ENCODE data around the gene NEK11. TPM values are rescaled to one million over a fixed set of nuclear protein-coding genes. Genes with fewer than 3 reads are reported as not detected.

NEK11 gene
- total RNA-seq, 1 experiment from 2014 or later = 1.5 TPM

GRCh38 chr3:131072845-131073244, 46.2 kb downstream of the NEK11 start:
- no peaks in the 10 kb centered on the region for H3K27me3 ChIP-seq (ENCODE audit: control insufficient read depth, insufficient read depth, low read length)
- DNase-seq = no peak

GRCh38 chr3:131075632-131076328, 49.1 kb downstream of the NEK11 start:
- Histone ChIP-seq H3K36me3 (replicated peaks; ENCODE audit: control insufficient read depth, insufficient read depth, low read length) (no peaks in the 10 kb centered on the region), H3K27me3 (ENCODE audit: control insufficient read depth, insufficient read depth, low read length) (no peaks in the 10 kb centered on the region), H3K4me3 (ENCODE audit: insufficient read depth, low read depth, low read length) (no peak overlapping the region)
- DNase-seq = no peak

More at GRCh38 chr3:131072845-131073244, 46.2 kb downstream of the NEK11 start:
- H3K36me3 ChIP-seq (replicated peaks; ENCODE audit: control insufficient read depth, insufficient read depth, low read length) = no peaks in the 10 kb centered on the region
- H3K4me3 ChIP-seq (ENCODE audit: insufficient read depth, low read depth, low read length) = no peak overlapping the region

GRCh38 chr3:131077904-131078303, 51.2 kb downstream of the NEK11 start:
- H3K36me3 ChIP-seq (replicated peaks; ENCODE audit: control insufficient read depth, insufficient read depth, low read length) = no peaks in the 10 kb centered on the region
- H3K4me3 ChIP-seq (ENCODE audit: insufficient read depth, low read depth, low read length) = no peak overlapping the region
- peak; percentile 35 for DNase-seq
- H3K27me3 ChIP-seq (ENCODE audit: control insufficient read depth, insufficient read depth, low read length) = no peaks in the 10 kb centered on the region

- DNase-seq = no peak
- H3K27me3 ChIP-seq (ENCODE audit: control insufficient read depth, insufficient read depth, low read length) = no peaks in the 10 kb centered on the region
- H3K4me3 ChIP-seq (ENCODE audit: insufficient read depth, low read depth, low read length) = no peak overlapping the region
- no peaks in the 10 kb centered on the region for H3K36me3 ChIP-seq (replicated peaks; ENCODE audit: control insufficient read depth, insufficient read depth, low read length)
Measured at GRCh38 chr3:131079086-131079485, 52.4 kb downstream of the NEK11 start.

GRCh38 chr3:131081224-131081623, 54.5 kb downstream of the NEK11 start:
- DNase-seq = no peak
- Histone ChIP-seq H3K27me3 (ENCODE audit: control insufficient read depth, insufficient read depth, low read length) (no peaks in the 10 kb centered on the region), H3K4me3 (ENCODE audit: insufficient read depth, low read depth, low read length) (no peak overlapping the region), H3K36me3 (replicated peaks; ENCODE audit: control insufficient read depth, insufficient read depth, low read length) (no peaks in the 10 kb centered on the region)

- DNase-seq = no peak
- Histone ChIP-seq H3K4me3 (ENCODE audit: insufficient read depth, low read depth, low read length) (no peak overlapping the region), H3K36me3 (replicated peaks; ENCODE audit: control insufficient read depth, insufficient read depth, low read length) (no peaks in the 10 kb centered on the region), H3K27me3 (ENCODE audit: control insufficient read depth, insufficient read depth, low read length) (no peaks in the 10 kb centered on the region)
Measured at GRCh38 chr3:131082246-131082645, 55.6 kb downstream of the NEK11 start.

- peak; percentile 23 for DNase-seq
- Histone ChIP-seq H3K27me3 (ENCODE audit: control insufficient read depth, insufficient read depth, low read length) (no peaks in the 10 kb centered on the region), H3K36me3 (replicated peaks; ENCODE audit: control insufficient read depth, insufficient read depth, low read length) (no peaks in the 10 kb centered on the region), H3K4me3 (ENCODE audit: insufficient read depth, low read depth, low read length) (no peak overlapping the region)
Measured at GRCh38 chr3:131082871-131083863, 56.5 kb downstream of the NEK11 start.

GRCh38 chr3:131091768-131092167, 65.1 kb downstream of the NEK11 start:
- peak; percentile 8 for DNase-seq

GRCh38 chr3:131107637-131108433, 81.2 kb downstream of the NEK11 start:
- H3K4me3 ChIP-seq (ENCODE audit: insufficient read depth, low read depth, low read length) = no peak overlapping the region
- no peaks in the 10 kb centered on the region for H3K36me3 ChIP-seq (replicated peaks; ENCODE audit: control insufficient read depth, insufficient read depth, low read length)
- no peak for DNase-seq
- H3K27me3 ChIP-seq (ENCODE audit: control insufficient read depth, insufficient read depth, low read length) = no peaks in the 10 kb centered on the region

More at GRCh38 chr3:131091768-131092167, 65.1 kb downstream of the NEK11 start:
- Histone ChIP-seq H3K27me3 (ENCODE audit: control insufficient read depth, insufficient read depth, low read length) (no peaks in the 10 kb centered on the region), H3K4me3 (ENCODE audit: insufficient read depth, low read depth, low read length) (no peak overlapping the region), H3K36me3 (replicated peaks; ENCODE audit: control insufficient read depth, insufficient read depth, low read length) (no peaks in the 10 kb centered on the region)

- H3K36me3 ChIP-seq (replicated peaks; ENCODE audit: control insufficient read depth, insufficient read depth, low read length) = no peaks in the 10 kb centered on the region
- DNase-seq = no peak
- H3K4me3 ChIP-seq (ENCODE audit: insufficient read depth, low read depth, low read length) = no peak overlapping the region
- H3K27me3 ChIP-seq (ENCODE audit: control insufficient read depth, insufficient read depth, low read length) = no peaks in the 10 kb centered on the region
Measured at GRCh38 chr3:131109156-131109555, 82.5 kb downstream of the NEK11 start.

GRCh38 chr3:131110087-131110486, 83.4 kb downstream of the NEK11 start:
- Histone ChIP-seq H3K4me3 (ENCODE audit: insufficient read depth, low read depth, low read length) (no peak overlapping the region), H3K36me3 (replicated peaks; ENCODE audit: control insufficient read depth, insufficient read depth, low read length) (no peaks in the 10 kb centered on the region), H3K27me3 (ENCODE audit: control insufficient read depth, insufficient read depth, low read length) (no peaks in the 10 kb centered on the region)
- no peak for DNase-seq

- no peak for DNase-seq
- H3K27me3 ChIP-seq (ENCODE audit: control insufficient read depth, insufficient read depth, low read length) = no peaks in the 10 kb centered on the region
Measured at GRCh38 chr3:131114256-131114655, 87.6 kb downstream of the NEK11 start.

GRCh38 chr3:131125684-131126083, 99.0 kb downstream of the NEK11 start:
- DNase-seq = no peak
- Histone ChIP-seq H3K4me3 (ENCODE audit: insufficient read depth, low read depth, low read length) (no peak overlapping the region), H3K36me3 (replicated peaks; ENCODE audit: control insufficient read depth, insufficient read depth, low read length) (no peaks in the 10 kb centered on the region), H3K27me3 (ENCODE audit: control insufficient read depth, insufficient read depth, low read length) (no peaks in the 10 kb centered on the region)

More at GRCh38 chr3:131114256-131114655, 87.6 kb downstream of the NEK11 start:
- Histone ChIP-seq H3K4me3 (ENCODE audit: insufficient read depth, low read depth, low read length) (no peak overlapping the region), H3K36me3 (replicated peaks; ENCODE audit: control insufficient read depth, insufficient read depth, low read length) (no peaks in the 10 kb centered on the region)

GRCh38 chr3:131140891-131141290, 114.2 kb downstream of the NEK11 start:
- DNase-seq = no peak
- no peaks in the 10 kb centered on the region for H3K27me3 ChIP-seq (ENCODE audit: control insufficient read depth, insufficient read depth, low read length)
- H3K4me3 ChIP-seq (ENCODE audit: insufficient read depth, low read depth, low read length) = no peak overlapping the region
- H3K36me3 ChIP-seq (replicated peaks; ENCODE audit: control insufficient read depth, insufficient read depth, low read length) = no peaks in the 10 kb centered on the region

Data from H7 (cell line).